Limb (tissue), 2 donors: Measurements from ENCODE around the gene CHD9.

Experiments
- DNase-seq, 2 donors: peaks; one replicate each; pipeline ENCODE4 v3.0.0-alpha.2; 2016; ENCODE audit errors: extremely low spot score in 2 of 2

CHD9 gene

GRCh38 chr16:53094013-53094630 is 39.3 kb downstream of the CHD9 start:
- DNase-seq: no peak

DNA sequence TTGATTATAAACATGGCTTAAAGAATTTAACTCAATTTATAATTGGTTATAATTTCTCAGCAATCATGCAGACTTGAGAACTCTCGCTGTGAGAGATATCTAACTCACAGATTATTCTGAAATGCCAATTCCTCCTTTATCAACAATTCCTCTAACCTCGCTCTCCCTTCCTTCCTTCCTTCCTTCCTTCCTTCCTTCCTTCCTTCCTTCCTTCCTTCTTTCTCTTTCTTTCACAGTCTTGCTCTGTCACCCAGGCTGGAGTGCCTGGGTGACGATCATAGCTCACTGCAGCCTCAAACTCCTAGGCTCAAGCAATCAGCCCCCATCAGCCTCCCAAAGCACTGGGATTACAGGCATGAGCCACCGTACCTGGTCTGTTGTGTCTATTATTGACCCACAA is 42.4 kb downstream of the CHD9 start:
- no peak for DNase-seq

GRCh38 chr16:53098526-53099317 is 43.9 kb downstream of the CHD9 start:
- DNase-seq: peak; percentile 82 to 87

GRCh38 chr16:53099318-53100130 is 44.7 kb downstream of the CHD9 start:
- DNase-seq: peak; percentile 85

- DNase-seq: no peak
These were observed 45.4 kb downstream of the CHD9 start for GRCh38 chr16:53100131-53100748.

DNA sequence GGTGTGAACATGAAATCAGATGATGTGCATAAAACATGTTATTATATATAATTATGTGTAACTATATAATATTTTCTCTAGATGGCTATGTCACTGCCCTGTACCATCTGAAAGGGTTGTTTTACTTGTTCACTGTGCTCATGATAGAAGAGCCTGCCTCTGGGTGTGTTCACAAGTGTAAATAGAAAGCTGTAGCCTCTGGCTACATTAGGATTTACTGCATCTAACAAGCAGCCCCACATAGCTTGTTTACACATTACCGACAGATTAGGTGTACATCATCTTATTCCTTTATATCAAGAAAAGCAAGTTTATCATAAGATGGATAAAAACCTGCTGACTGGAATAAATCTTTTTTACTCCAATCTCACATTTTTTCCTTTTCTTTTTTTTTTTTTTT is 46.1 kb downstream of the CHD9 start:
- DNase-seq: no peak

- DNase-seq: no peak
These were observed 49.0 kb downstream of the CHD9 start for GRCh38 chr16:53103811-53104210.

GRCh38 chr16:53105565-53105964 is 50.8 kb downstream of the CHD9 start:
- DNase-seq: no peak

DNA sequence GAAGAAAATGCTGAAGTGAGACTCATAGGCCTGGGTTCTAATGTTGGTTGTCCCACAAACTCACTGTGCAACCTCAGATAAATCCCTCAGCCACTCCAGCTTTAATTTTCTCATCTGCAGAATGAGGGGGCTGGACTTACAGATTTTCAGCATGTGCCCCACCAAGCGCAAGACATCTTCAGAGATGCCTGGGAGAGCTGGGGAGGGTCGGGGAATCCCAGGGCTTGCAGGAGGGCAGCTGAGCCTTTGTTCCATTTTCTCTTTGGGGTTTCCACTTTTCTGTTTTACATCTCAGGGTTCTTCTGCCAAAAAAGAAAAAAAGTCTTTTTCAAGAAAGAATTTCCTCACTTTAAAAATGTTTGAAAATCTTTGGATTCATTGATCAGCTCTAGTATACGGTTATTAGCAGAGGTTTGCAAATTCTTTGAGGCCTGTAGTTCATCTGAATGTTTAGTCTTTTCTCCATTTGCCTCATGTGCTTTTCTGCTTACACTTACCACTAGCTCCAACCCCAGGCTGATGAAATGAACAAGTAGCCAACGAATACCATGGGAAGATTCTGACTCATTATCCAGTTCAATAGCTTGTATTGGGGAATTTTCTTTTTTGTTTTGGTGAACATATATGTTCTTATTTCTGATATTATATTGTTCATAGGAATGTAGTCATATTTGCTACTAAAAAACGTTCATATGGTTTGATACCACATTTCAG is 56.4 kb downstream of the CHD9 start:
- no peak for DNase-seq

GRCh38 chr16:53112015-53112414 is 57.2 kb downstream of the CHD9 start:
- no peak for DNase-seq

GRCh38 chr16:53115047-53115446 is 60.3 kb downstream of the CHD9 start:
- no peak for DNase-seq

- DNase-seq: no peak
These were observed 61.0 kb downstream of the CHD9 start for GRCh38 chr16:53115773-53116172.

- no peak for DNase-seq
These were observed 66.3 kb downstream of the CHD9 start for GRCh38 chr16:53121043-53121620.

GRCh38 chr16:53121661-53122060 is 66.9 kb downstream of the CHD9 start:
- DNase-seq: no peak

GRCh38 chr16:53123747-53124146 is 69.0 kb downstream of the CHD9 start:
- DNase-seq: no peak

DNA sequence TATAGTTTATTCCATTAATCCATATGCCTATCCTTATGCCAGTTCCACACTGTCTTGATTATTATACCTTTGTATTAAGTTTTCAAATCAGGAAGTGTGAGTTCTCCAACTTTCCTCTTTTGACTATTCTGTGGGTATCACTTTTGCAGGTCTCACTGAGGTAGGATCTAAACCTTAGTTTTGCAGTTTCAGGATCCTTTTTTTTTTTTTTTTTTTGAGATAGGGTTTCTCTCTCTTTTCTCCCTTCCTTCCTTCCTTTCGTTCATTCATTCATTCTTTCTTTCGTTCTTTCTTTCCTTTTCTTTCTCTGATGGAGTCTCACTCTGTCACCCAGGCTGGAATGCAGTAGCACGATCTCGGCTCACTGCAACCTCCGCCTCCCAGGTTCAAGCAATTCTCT is 71.6 kb downstream of the CHD9 start:
- no peak for DNase-seq

GRCh38 chr16:53129281-53130158 is 74.7 kb downstream of the CHD9 start:
- DNase-seq: peak; percentile 27 to 65

- peak; percentile 94 to 97 for DNase-seq
These were observed 75.6 kb downstream of the CHD9 start for GRCh38 chr16:53130159-53131049.

DNA sequence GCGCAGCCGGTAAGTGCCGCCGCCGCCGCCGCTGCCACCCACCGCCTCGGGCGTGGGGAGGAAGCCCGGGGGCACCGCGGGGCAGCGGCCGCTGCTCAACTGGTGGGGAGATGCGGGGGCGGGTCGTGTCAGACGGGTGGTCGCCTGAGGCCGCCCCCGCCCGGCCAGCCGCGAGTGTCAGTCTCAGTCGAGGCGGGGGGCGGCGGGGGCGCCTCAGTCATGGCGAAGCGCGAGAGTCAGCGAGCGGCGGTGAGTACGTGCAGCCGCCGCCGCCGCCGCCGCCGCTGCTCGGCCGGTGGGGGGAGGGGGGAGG is 76.2 kb downstream of the CHD9 start:
- no peak for DNase-seq
